Liver (tissue), 9 donors: ENCODE data around the gene TRMT10B. TPM values are rescaled to one million over a fixed set of nuclear protein-coding genes. Genes with fewer than 3 reads are reported as not detected.

Source experiments
- DNase-seq: peaks from one replicate; pipeline ENCODE4 v3.0.0-alpha.2; 2017; ENCODE audit warnings: low spot score
- H3K27ac ChIP-seq, 2 donors: one replicate each; pipeline ENCODE4 v1.7.0; 2013; ENCODE audit warnings: inconsistent platforms in 2 of 2, low read length in 2 of 2, control low read depth in 1 of 2, low read depth in 1 of 2, mild to moderate bottlenecking in 1 of 2
- H3K27me3 ChIP-seq, 4 donors: one replicate each; pipeline versions ENCODE4 v1.6.1 to v1.7.0; 2013; ENCODE audit warnings: low read length in 3 of 4, inconsistent platforms in 1 of 4, mild to moderate bottlenecking in 1 of 4, moderate library complexity in 1 of 4; ENCODE audit not compliant: control insufficient read depth in 4 of 4, insufficient read depth in 4 of 4
- H3K36me3 ChIP-seq, 4 donors: one replicate each; pipeline versions ENCODE4 v1.6.1 to v1.7.0; 2013; ENCODE audit warnings: low read length in 3 of 4, mild to moderate bottlenecking in 3 of 4, low read depth in 1 of 4, moderate library complexity in 1 of 4; ENCODE audit not compliant: control insufficient read depth in 4 of 4, insufficient read depth in 3 of 4
- H3K4me1 ChIP-seq, 4 donors: one replicate each; pipeline versions ENCODE4 v1.6.1 to v1.7.0; 2013; ENCODE audit warnings: low read length in 3 of 4, mild to moderate bottlenecking in 3 of 4, moderate library complexity in 1 of 4; ENCODE audit not compliant: control insufficient read depth in 4 of 4, insufficient read depth in 4 of 4
- H3K4me3 ChIP-seq, 3 donors: one replicate each; pipeline versions ENCODE4 v1.6.1 to v1.7.0; 2013; ENCODE audit warnings: low read length in 3 of 3, control low read depth in 1 of 3, low read depth in 1 of 3, mild to moderate bottlenecking in 1 of 3
- H3K9ac ChIP-seq, 2 donors: one replicate each; pipeline ENCODE4 v1.7.0; 2013; ENCODE audit warnings: low read length in 2 of 2, mild to moderate bottlenecking in 2 of 2, moderate library complexity in 2 of 2, control low read depth in 1 of 2, low read depth in 1 of 2
- H3K9me3 ChIP-seq, 4 donors: one replicate each; pipeline versions ENCODE4 v1.6.1 to v1.7.0; 2013; ENCODE audit warnings: low read length in 3 of 4; ENCODE audit not compliant: control insufficient read depth in 4 of 4
- EGR1 ChIP-seq, 2 donors: IDR thresholded peaks; 2 replicates each; pipeline ENCODE4 v1.6.1; 2016 to 2018; ENCODE audit warnings: antibody characterized with exemption in 2 of 2, low read depth in 2 of 2
- FOXA1 ChIP-seq: IDR thresholded peaks from 2 replicates; pipeline ENCODE4 v1.6.1; 2016; ENCODE audit warnings: antibody characterized with exemption
- FOXA2 ChIP-seq: IDR thresholded peaks from 2 replicates; pipeline ENCODE4 v1.6.1; 2016; ENCODE audit warnings: antibody characterized with exemption
- GABPA ChIP-seq, 2 donors: IDR thresholded peaks in 1 of 2; conservative IDR thresholded peaks in 1 of 2; 2 replicates each; pipeline ENCODE4 v1.6.1; 2016; ENCODE audit warnings: antibody characterized with exemption in 2 of 2, mild to moderate bottlenecking in 1 of 2, moderate library complexity in 1 of 2
- HNF4A ChIP-seq, 2 donors: conservative IDR thresholded peaks; 2 replicates each; pipeline ENCODE4 v1.6.1; 2016; ENCODE audit warnings: antibody characterized with exemption in 2 of 2, mild to moderate bottlenecking in 2 of 2
- HNF4G ChIP-seq: IDR thresholded peaks from 2 replicates; pipeline ENCODE4 v1.6.1; 2016; ENCODE audit warnings: antibody characterized with exemption
- JUND ChIP-seq, 2 donors: IDR thresholded peaks; 2 replicates each; pipeline ENCODE4 v1.6.1; 2016; ENCODE audit warnings: antibody characterized with exemption in 2 of 2
- MAX ChIP-seq: IDR thresholded peaks from 2 replicates; pipeline ENCODE4 v1.6.1; 2016; ENCODE audit warnings: antibody characterized with exemption
- NR2F2 ChIP-seq: IDR thresholded peaks from 2 replicates; pipeline ENCODE4 v1.6.1; 2016; ENCODE audit warnings: antibody characterized with exemption
- RAD21 ChIP-seq, 2 donors: IDR thresholded peaks; 2 replicates each; pipeline ENCODE4 v1.6.1; 2016; ENCODE audit warnings: antibody characterized with exemption in 2 of 2, mild to moderate bottlenecking in 2 of 2
- REST ChIP-seq: IDR thresholded peaks from 2 replicates; pipeline ENCODE4 v1.6.1; 2016; ENCODE audit warnings: antibody characterized with exemption, mild to moderate bottlenecking
- RXRA ChIP-seq, 2 donors: IDR thresholded peaks; 2 replicates each; pipeline ENCODE4 v1.6.1; 2017 to 2018; ENCODE audit warnings: antibody characterized with exemption in 2 of 2, mild to moderate bottlenecking in 1 of 2
- SP1 ChIP-seq: IDR thresholded peaks from 2 replicates; pipeline ENCODE4 v1.6.1; 2018; ENCODE audit warnings: antibody characterized with exemption, mild to moderate bottlenecking
- TAF1 ChIP-seq: conservative IDR thresholded peaks from 2 replicates; pipeline ENCODE4 v1.6.1; 2016; ENCODE audit warnings: antibody characterized with exemption, mild to moderate bottlenecking
- WGBS: extraction: QIAGEN DNeasy Blood & Tissue Kit; methylation state at CpG from one replicate; pipeline ENCODE4 v1.1.7; 2013; 5-methylcytosine and 5-hydroxymethylcytosine counted together
- polyA plus RNA-seq, 2 donors: library from polyadenylated mRNA; stranded (reverse) in 1 of 2; unstranded in 1 of 2; fragments of 200-250 nt in 1 of 2; fragments of >200 nt in 1 of 2; fragmentation: Nextera tagmentation in 1 of 2; extraction: Ambion mirVana in 1 of 2; gene quantifications; one replicate each; pipeline versions ENCODE4 v1.2.1 to v1.2.3, GENCODE V29; 2013 to 2015
- total RNA-seq, 2 donors: library from RNA; depleted of rRNA; stranded (reverse); fragments of >200 nt; gene quantifications; one replicate each; pipeline ENCODE4 v1.2.3, GENCODE V29; 2014
- TF ChIP-seq, protein P1 (sequence below): IDR thresholded peaks from 2 replicates; pipeline ENCODE4 v1.6.1; 2016; ENCODE audit warnings: antibody characterized with exemption
- TF ChIP-seq, protein P2 (sequence below): fragments of 150-350 bp; IDR thresholded peaks from 2 replicates; pipeline ENCODE4 v1.5.1; 2017; ENCODE audit warnings: improper control_type of control experiment, low read depth, low read length; ENCODE audit not compliant: missing input control
- TF ChIP-seq, protein P3 (sequence below): IDR thresholded peaks from 2 replicates; pipeline ENCODE4 v1.6.1; 2016; ENCODE audit warnings: antibody characterized with exemption
- donor health status: healthy.
- donor health status: healthy.
- donor health status: healthy.
- donor health status: healthy.
- donor health status: healthy.

The TRMT10B gene
- total and polyA plus RNA-seq, 4 donors, result 1.9 to 3.9 (median 2.1) TPM

GRCh38 chr9:37730839-37731238, 22.8 kb upstream of the TRMT10B start:
- Histone ChIP-seq H3K9me3 (no peaks in the 10 kb centered on the region), H3K36me3 (no peaks in the 10 kb centered on the region), H3K27ac (no peak overlapping the region), H3K9ac (no peak overlapping the region), H3K4me1 (no peaks in the 10 kb centered on the region), H3K4me3 (no peak overlapping the region), H3K27me3 (no peaks in the 10 kb centered on the region)
- TF ChIP-seq REST, result no peak
- TF ChIP-seq GABPA (IDR thresholded peaks at IDR 0.05 in 1 of 2, conservative IDR thresholded peaks at IDR 0.05 in 1 of 2), result no peak
- no peak for TF ChIP-seq EGR1 (IDR thresholded peaks at IDR 0.05; ENCODE audit: low read depth in 2 of 2)
- TF ChIP-seq, protein P1, sequence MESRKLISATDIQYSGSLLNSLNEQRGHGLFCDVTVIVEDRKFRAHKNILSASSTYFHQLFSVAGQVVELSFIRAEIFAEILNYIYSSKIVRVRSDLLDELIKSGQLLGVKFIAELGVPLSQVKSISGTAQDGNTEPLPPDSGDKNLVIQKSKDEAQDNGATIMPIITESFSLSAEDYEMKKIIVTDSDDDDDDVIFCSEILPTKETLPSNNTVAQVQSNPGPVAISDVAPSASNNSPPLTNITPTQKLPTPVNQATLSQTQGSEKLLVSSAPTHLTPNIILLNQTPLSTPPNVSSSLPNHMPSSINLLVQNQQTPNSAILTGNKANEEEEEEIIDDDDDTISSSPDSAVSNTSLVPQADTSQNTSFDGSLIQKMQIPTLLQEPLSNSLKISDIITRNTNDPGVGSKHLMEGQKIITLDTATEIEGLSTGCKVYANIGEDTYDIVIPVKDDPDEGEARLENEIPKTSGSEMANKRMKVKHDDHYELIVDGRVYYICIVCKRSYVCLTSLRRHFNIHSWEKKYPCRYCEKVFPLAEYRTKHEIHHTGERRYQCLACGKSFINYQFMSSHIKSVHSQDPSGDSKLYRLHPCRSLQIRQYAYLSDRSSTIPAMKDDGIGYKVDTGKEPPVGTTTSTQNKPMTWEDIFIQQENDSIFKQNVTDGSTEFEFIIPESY, result no peak
- TF ChIP-seq NR2F2, result no peak
- no peak for TF ChIP-seq RXRA (IDR thresholded peaks at IDR 0.05)
- TF ChIP-seq, protein P2, sequence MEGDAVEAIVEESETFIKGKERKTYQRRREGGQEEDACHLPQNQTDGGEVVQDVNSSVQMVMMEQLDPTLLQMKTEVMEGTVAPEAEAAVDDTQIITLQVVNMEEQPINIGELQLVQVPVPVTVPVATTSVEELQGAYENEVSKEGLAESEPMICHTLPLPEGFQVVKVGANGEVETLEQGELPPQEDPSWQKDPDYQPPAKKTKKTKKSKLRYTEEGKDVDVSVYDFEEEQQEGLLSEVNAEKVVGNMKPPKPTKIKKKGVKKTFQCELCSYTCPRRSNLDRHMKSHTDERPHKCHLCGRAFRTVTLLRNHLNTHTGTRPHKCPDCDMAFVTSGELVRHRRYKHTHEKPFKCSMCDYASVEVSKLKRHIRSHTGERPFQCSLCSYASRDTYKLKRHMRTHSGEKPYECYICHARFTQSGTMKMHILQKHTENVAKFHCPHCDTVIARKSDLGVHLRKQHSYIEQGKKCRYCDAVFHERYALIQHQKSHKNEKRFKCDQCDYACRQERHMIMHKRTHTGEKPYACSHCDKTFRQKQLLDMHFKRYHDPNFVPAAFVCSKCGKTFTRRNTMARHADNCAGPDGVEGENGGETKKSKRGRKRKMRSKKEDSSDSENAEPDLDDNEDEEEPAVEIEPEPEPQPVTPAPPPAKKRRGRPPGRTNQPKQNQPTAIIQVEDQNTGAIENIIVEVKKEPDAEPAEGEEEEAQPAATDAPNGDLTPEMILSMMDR, result no peak
- TF ChIP-seq, protein P3, sequence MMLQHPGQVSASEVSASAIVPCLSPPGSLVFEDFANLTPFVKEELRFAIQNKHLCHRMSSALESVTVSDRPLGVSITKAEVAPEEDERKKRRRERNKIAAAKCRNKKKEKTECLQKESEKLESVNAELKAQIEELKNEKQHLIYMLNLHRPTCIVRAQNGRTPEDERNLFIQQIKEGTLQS, result no peak
- no peak for TF ChIP-seq FOXA2
- no peak for TF ChIP-seq JUND (IDR thresholded peaks at IDR 0.05)
- no peak for TF ChIP-seq HNF4G
- no peak for TF ChIP-seq FOXA1
- TF ChIP-seq SP1, result no peak
- WGBS, result 70% methylated on average over 5 of the region's 5 CpGs
- no peak for DNase-seq

- TF ChIP-seq NR2F2 (no peak), GABPA (IDR thresholded peaks at IDR 0.05 in 1 of 2, conservative IDR thresholded peaks at IDR 0.05 in 1 of 2) (no peak), RAD21 (IDR thresholded peaks at IDR 0.05) (no peak), HNF4A (conservative IDR thresholded peaks at IDR 0.05) (no peak), SP1 (no peak), JUND (IDR thresholded peaks at IDR 0.05) (no peak), FOXA1 (no peak), HNF4G (no peak), TAF1 (no peak), RXRA (IDR thresholded peaks at IDR 0.05) (no peak), MAX (no peak), EGR1 (IDR thresholded peaks at IDR 0.05; ENCODE audit: low read depth in 2 of 2) (no peak)
- TF ChIP-seq, protein P2, result no peak
- TF ChIP-seq, protein P3, result no peak
- TF ChIP-seq, protein P1, result no peak
- H3K36me3 ChIP-seq, result no peaks in the 10 kb centered on the region
- no peak overlapping the region for H3K9ac ChIP-seq
- DNase-seq, result no peak
- H3K4me1 ChIP-seq, result no peaks in the 10 kb centered on the region
- no peaks in the 10 kb centered on the region for H3K9me3 ChIP-seq
- 92% methylated on average over 10 of the region's 10 CpGs for WGBS
- no peaks in the 10 kb centered on the region for H3K27me3 ChIP-seq
- H3K4me3 ChIP-seq, result no peak overlapping the region
- no peak overlapping the region for H3K27ac ChIP-seq
Measured at GRCh38 chr9:37732086-37732741, 21.4 kb upstream of the TRMT10B start.
